Measurements from ENCODE around the gene GPD2. TPM values are rescaled to one million over a fixed set of nuclear protein-coding genes. Genes with fewer than 3 reads are reported as not detected.

GPD2 gene
- total RNA-seq, 1 experiment from 2014 or later, result 62.5 TPM

DNA sequence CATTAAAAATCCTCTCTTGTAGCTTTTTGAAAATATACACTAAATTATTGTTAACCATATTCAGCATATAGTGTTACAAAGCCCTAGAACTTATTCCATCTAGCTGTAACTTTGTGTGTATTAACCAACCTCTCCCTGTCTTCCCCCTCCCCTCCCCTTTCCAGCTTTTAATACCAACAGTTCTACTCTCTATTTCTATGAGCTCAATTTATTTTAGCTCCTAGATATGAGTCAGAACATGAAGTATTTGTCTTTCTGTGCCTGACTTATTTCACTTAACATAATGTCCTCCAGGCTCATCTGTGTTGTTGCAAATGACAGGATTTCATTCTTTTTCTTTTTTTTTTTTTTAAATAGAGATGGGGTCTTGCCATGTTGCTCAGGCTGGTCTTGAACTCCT is 45.1 kb downstream of the GPD2 start:
- H3K36me3 Mint-ChIP-seq (ENCODE audit: insufficient read depth, unreplicated experiment), result peaks cover 13% of the 10 kb centered on the region
- no peak overlapping the region for H3K4me3 Mint-ChIP-seq (ENCODE audit: unreplicated experiment)
- H3K9me3 Mint-ChIP-seq (ENCODE audit: unreplicated experiment), result no peaks in the 10 kb centered on the region
- H3K27me3 Mint-ChIP-seq (ENCODE audit: insufficient read depth, unreplicated experiment), result no peaks in the 10 kb centered on the region
- peaks cover 18% of the 10 kb centered on the region for H3K4me1 Mint-ChIP-seq (ENCODE audit: insufficient read depth, unreplicated experiment)
- ChIA-PET POLR2A (interaction anchor here (0.9 to 2.3 kb wide), 3 partner anchors 44 to 148 kb away, joined by 3 to 7 read pairs (median 3); no protein-coding TSS in a partner anchor), CTCF (interaction anchor here (0.6 to 1.0 kb wide), 6 partner anchors 19 to 1113 kb away, joined by 3 to 5 read pairs (median 3); no protein-coding TSS in a partner anchor)
- intact Hi-C loops (cut with micrococcal nuclease), result no loop called here
- no TSS peak for BruUV-seq (replicated peaks)
- DNase-seq (ENCODE audit: unreplicated experiment), result no peak
- TF ChIP-seq, protein P1, sequence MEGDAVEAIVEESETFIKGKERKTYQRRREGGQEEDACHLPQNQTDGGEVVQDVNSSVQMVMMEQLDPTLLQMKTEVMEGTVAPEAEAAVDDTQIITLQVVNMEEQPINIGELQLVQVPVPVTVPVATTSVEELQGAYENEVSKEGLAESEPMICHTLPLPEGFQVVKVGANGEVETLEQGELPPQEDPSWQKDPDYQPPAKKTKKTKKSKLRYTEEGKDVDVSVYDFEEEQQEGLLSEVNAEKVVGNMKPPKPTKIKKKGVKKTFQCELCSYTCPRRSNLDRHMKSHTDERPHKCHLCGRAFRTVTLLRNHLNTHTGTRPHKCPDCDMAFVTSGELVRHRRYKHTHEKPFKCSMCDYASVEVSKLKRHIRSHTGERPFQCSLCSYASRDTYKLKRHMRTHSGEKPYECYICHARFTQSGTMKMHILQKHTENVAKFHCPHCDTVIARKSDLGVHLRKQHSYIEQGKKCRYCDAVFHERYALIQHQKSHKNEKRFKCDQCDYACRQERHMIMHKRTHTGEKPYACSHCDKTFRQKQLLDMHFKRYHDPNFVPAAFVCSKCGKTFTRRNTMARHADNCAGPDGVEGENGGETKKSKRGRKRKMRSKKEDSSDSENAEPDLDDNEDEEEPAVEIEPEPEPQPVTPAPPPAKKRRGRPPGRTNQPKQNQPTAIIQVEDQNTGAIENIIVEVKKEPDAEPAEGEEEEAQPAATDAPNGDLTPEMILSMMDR (IDR thresholded peaks at IDR 0.05; ENCODE audit: unreplicated experiment), result no peak
- H3K27ac Mint-ChIP-seq (ENCODE audit: low read depth, unreplicated experiment), result peak overlapping the region; percentile 5

DNA sequence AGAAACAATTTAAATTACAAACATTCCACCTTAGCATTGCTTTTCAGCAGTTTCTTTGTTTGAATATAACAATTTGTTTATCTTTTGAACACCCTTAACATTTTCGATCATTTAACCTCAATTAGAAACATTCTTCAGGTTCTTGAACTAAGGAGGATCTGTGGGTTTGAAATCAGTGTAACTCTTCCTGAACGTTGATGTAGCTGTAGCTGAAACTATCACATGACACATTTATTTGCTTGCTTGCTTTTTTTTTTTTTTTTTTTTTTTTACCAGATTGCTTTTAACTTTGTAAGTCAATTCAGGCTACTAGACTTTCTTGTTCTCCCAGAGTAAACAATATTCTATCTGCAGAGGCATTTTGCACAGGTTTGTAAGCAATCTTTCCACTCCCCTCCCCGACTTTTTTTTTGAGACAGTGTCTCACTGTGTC is 47.6 kb downstream of the GPD2 start:
- Mint-ChIP-seq H3K4me1 (ENCODE audit: insufficient read depth, unreplicated experiment) (peaks cover 11% of the 10 kb centered on the region), H3K27ac (ENCODE audit: low read depth, unreplicated experiment) (no peak overlapping the region), H3K27me3 (ENCODE audit: insufficient read depth, unreplicated experiment) (no peaks in the 10 kb centered on the region), H3K4me3 (ENCODE audit: unreplicated experiment) (no peak overlapping the region), H3K36me3 (ENCODE audit: insufficient read depth, unreplicated experiment) (peaks cover 9% of the 10 kb centered on the region), H3K9me3 (ENCODE audit: unreplicated experiment) (no peaks in the 10 kb centered on the region)
- DNase-seq (ENCODE audit: unreplicated experiment), result no peak
- TF ChIP-seq, protein P1 (IDR thresholded peaks at IDR 0.05; ENCODE audit: unreplicated experiment), result no peak
- intact Hi-C loops (cut with micrococcal nuclease), result no loop called here
- ChIA-PET POLR2A (no interaction called here), CTCF (no interaction called here)
- no TSS peak for BruUV-seq (replicated peaks)

DNA sequence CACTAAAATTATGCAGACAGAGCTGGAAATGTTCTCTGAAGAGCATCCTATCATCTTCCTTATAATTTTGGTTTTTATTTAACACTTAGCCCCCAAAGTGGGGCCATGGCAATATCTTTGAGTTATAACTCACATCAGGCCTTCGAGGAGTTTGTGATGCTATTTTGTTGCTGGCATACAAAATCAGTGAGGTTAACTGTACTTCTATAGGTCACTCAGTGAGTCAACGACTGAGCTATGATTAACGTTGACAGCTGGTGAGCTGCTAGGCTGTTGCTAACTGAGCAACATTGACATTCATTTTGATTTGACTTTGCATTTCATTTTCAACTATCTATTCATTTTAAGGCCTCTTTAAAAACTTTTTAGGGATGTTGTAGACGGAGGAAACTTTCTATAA is 50.0 kb downstream of the GPD2 start:
- Mint-ChIP-seq H3K36me3 (ENCODE audit: insufficient read depth, unreplicated experiment) (no peaks in the 10 kb centered on the region), H3K4me3 (ENCODE audit: unreplicated experiment) (no peak overlapping the region), H3K27me3 (ENCODE audit: insufficient read depth, unreplicated experiment) (no peaks in the 10 kb centered on the region), H3K9me3 (ENCODE audit: unreplicated experiment) (no peaks in the 10 kb centered on the region), H3K4me1 (ENCODE audit: insufficient read depth, unreplicated experiment) (peaks cover 17% of the 10 kb centered on the region), H3K27ac (ENCODE audit: low read depth, unreplicated experiment) (no peak overlapping the region)
- CTCF ChIA-PET, result interaction anchor here (0.9 kb wide), 1 partner anchor 48 kb away, joined by 5 read pairs; no protein-coding TSS in a partner anchor
- peak; percentile 41 for DNase-seq (ENCODE audit: unreplicated experiment)
- no TSS peak for BruUV-seq (replicated peaks)
- TF ChIP-seq, protein P1 (IDR thresholded peaks at IDR 0.05; ENCODE audit: unreplicated experiment), result no peak
- intact Hi-C loops (cut with micrococcal nuclease), result no loop called here
- POLR2A ChIA-PET, result interaction anchor here (0.6 to 2.5 kb wide), 8 partner anchors 8 to 526 kb away, joined by 3 to 6 read pairs (median 3); no protein-coding TSS in a partner anchor

DNA sequence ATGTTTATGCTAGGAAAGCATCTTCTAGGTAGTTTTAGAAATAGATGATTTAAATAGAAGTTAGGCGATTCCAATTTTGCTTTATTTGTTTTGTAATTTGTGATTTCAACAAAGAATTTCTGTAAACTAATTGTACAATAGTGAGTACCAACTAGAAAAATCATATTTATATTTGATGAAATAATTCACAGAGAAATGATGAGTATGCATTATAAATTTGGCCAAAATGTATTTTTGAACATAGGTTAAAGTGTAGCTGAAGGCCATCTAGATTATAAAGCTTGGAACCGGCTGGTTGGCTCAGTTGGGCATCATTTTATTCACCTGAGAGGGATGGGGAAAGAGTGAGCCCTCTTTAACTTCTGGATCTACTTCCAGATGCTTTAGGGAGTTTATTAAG is 50.4 kb downstream of the GPD2 start:
- no peaks in the 10 kb centered on the region for H3K9me3 Mint-ChIP-seq (ENCODE audit: unreplicated experiment)
- peaks cover 17% of the 10 kb centered on the region for H3K4me1 Mint-ChIP-seq (ENCODE audit: insufficient read depth, unreplicated experiment)
- ChIA-PET CTCF (interaction anchor here (0.9 to 1.0 kb wide), 2 partner anchors 49 to 153 kb away, joined by 4 to 5 read pairs; no protein-coding TSS in a partner anchor), POLR2A (interaction anchor here (1.0 to 2.5 kb wide), 5 partner anchors 9 to 86 kb away, joined by 3 to 6 read pairs (median 4); no protein-coding TSS in a partner anchor)
- H3K36me3 Mint-ChIP-seq (ENCODE audit: insufficient read depth, unreplicated experiment), result no peaks in the 10 kb centered on the region
- no peak for DNase-seq (ENCODE audit: unreplicated experiment)
- TF ChIP-seq, protein P1 (IDR thresholded peaks at IDR 0.05; ENCODE audit: unreplicated experiment), result no peak
- intact Hi-C loops (cut with micrococcal nuclease), result no loop called here
- no peak overlapping the region for H3K4me3 Mint-ChIP-seq (ENCODE audit: unreplicated experiment)
- H3K27me3 Mint-ChIP-seq (ENCODE audit: insufficient read depth, unreplicated experiment), result no peaks in the 10 kb centered on the region
- no peak overlapping the region for H3K27ac Mint-ChIP-seq (ENCODE audit: low read depth, unreplicated experiment)
- BruUV-seq (replicated peaks), result no TSS peak
